Ectodermal cell (in vitro differentiated cells): ENCODE data around the gene CIB1.

ENCODE experiments used
- H3K27ac ChIP-seq: 2 replicates; pipeline ENCODE4 v1.7.0; 2013; ENCODE audit warnings: mild to moderate bottlenecking, low read depth, low read length; ENCODE audit not compliant: insufficient read depth, poor library complexity, severe bottlenecking
- H3K27me3 ChIP-seq: 2 replicates; pipeline ENCODE4 v1.7.0; 2013; ENCODE audit warnings: mild to moderate bottlenecking, low read length; ENCODE audit not compliant: insufficient read depth, control insufficient read depth, poor library complexity, severe bottlenecking
- H3K36me3 ChIP-seq: one replicate; pipeline ENCODE4 v1.7.0; 2013; ENCODE audit warnings: low read length; ENCODE audit not compliant: control insufficient read depth, insufficient read depth
- H3K4me1 ChIP-seq: one replicate; pipeline ENCODE4 v1.7.0; 2013; ENCODE audit warnings: low read length; ENCODE audit not compliant: control insufficient read depth, insufficient read depth
- H3K4me3 ChIP-seq: 2 replicates; pipeline ENCODE4 v1.7.0; 2013; ENCODE audit warnings: low read depth, low read length, control low read depth; ENCODE audit not compliant: insufficient read depth
- H3K9me3 ChIP-seq: 2 replicates; pipeline ENCODE4 v1.7.0; 2013; ENCODE audit warnings: mild to moderate bottlenecking, low read length, moderate library complexity; ENCODE audit not compliant: control insufficient read depth
- WGBS, 2 experiments: methylation state at CpG; one replicate each; pipeline ENCODE4 v1.1.7; 2013; ENCODE audit warnings: missing lambda C conversion rate in 2 of 2; 5-methylcytosine and 5-hydroxymethylcytosine counted together

The CIB1 gene

DNA sequence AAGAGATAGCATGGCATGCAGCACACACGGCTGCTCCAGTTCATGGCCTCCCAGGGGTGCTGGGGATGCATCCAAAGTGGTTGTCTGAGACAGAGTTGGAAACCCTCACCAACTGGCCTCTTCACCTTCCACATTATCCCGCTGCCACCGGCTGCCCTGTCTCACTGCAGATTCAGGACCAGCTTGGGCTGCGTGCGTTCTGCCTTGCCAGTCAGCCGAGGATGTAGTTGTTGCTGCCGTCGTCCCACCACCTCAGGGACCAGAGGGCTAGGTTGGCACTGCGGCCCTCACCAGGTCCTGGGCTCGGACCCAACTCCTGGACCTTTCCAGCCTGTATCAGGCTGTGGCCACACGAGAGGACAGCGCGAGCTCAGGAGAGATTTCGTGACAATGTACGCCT, 4.8 kb downstream of the CIB1 start:
- H3K27me3 ChIP-seq, result peaks cover 10% of the 10 kb centered on the region
- no peaks in the 10 kb centered on the region for H3K4me1 ChIP-seq
- no peak overlapping the region for H3K4me3 ChIP-seq
- H3K27ac ChIP-seq, result no peak overlapping the region
- WGBS, 2 experiments, result 94 to 96% methylated on average over 15 of the region's 15 CpGs
- H3K9me3 ChIP-seq, result no peaks in the 10 kb centered on the region
- H3K36me3 ChIP-seq, result peaks cover 17% of the 10 kb centered on the region

DNA sequence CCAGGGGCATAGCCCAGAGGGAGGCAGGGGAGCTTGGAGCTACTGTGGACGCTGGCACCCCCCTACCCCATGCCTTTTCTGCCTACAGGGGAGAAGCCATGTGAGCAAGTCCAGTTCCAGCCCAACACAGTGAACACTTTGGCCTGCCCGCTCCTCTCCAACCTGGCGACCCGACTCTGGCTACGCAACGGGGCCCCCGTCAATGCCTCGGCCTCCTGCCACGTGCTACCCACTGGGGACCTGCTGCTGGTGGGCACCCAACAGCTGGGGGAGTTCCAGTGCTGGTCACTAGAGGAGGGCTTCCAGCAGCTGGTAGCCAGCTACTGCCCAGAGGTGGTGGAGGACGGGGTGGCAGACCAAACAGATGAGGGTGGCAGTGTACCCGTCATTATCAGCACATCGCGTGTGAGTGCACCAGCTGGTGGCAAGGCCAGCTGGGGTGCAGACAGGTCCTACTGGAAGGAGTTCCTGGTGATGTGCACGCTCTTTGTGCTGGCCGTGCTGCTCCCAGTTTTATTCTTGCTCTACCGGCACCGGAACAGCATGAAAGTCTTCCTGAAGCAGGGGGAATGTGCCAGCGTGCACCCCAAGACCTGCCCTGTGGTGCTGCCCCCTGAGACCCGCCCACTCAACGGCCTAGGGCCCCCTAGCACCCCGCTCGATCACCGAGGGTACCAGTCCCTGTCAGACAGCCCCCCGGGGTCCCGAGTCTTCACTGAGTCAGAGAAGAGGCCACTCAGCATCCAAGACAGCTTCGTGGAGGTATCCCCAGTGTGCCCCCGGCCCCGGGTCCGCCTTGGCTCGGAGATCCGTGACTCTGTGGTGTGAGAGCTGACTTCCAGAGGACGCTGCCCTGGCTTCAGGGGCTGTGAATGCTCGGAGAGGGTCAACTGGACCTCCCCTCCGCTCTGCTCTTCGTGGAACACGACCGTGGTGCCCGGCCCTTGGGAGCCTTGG, 5.6 kb downstream of the CIB1 start:
- Histone ChIP-seq H3K4me3 (no peak overlapping the region), H3K27me3 (peaks cover 8% of the 10 kb centered on the region), H3K9me3 (no peaks in the 10 kb centered on the region), H3K36me3 (peaks cover 20% of the 10 kb centered on the region), H3K4me1 (no peaks in the 10 kb centered on the region), H3K27ac (no peak overlapping the region)
- 94 to 96% methylated on average over 38 of the region's 38 CpGs for WGBS, 2 experiments

DNA sequence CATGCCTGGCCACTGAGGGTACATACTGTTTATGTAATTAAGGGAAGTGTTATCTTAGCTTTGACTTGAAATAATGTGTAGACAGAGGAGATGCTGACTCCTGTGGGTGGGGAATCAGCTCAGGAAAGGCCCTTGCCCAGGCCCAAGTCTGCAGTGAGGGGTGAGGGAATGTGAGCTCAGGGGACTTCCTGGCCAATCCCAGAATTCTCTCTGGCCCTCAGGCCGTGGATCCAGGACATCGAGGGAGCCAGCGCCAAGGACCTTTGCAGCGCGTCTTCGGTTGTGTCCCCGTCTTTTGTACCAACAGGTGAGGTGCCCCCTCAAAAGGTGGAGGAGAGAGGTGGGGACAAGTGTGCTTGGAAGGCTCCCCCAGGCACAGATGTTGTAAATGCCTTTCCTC, 6.4 kb downstream of the CIB1 start:
- 94% methylated on average over 7 of the region's 7 CpGs for WGBS, 2 experiments
- Histone ChIP-seq H3K4me1 (no peaks in the 10 kb centered on the region), H3K4me3 (no peak overlapping the region), H3K27me3 (peaks cover under 1% of the 10 kb centered on the region), H3K27ac (no peak overlapping the region), H3K9me3 (no peaks in the 10 kb centered on the region), H3K36me3 (peaks cover 20% of the 10 kb centered on the region)

DNA sequence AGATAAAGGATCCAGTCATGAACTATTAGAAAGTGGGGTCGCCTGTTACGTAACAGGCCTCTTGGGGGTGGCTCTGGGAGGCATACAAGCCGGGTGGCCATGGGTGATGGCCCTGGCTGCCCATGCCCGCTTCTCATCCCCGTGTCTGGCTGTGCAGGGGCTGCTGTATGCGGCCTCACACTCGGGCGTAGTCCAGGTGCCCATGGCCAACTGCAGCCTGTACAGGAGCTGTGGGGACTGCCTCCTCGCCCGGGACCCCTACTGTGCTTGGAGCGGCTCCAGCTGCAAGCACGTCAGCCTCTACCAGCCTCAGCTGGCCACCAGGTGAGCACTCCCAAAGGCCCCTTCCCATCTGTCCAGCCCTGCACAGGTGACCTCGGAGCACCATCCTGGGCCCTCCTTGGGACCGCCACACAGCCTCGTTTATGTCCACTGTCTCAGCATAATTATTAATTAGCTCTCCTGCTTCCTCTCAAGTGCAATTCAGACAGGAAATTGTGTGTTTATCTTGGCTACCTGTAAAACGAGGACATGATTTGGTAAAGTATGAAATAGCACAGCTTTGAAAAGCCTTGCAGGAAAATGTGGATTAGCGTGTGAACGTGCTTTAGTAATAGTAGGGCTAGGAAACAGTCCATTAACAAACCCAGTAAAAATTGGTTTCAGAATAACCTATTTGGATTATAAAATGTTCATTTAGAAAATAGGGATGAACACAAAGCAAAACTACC, 8.1 kb downstream of the CIB1 start:
- H3K36me3 ChIP-seq, result peaks cover 20% of the 10 kb centered on the region
- H3K4me3 ChIP-seq, result no peak overlapping the region
- 94 to 95% methylated on average over 18 of the region's 18 CpGs for WGBS, 2 experiments

DNA sequence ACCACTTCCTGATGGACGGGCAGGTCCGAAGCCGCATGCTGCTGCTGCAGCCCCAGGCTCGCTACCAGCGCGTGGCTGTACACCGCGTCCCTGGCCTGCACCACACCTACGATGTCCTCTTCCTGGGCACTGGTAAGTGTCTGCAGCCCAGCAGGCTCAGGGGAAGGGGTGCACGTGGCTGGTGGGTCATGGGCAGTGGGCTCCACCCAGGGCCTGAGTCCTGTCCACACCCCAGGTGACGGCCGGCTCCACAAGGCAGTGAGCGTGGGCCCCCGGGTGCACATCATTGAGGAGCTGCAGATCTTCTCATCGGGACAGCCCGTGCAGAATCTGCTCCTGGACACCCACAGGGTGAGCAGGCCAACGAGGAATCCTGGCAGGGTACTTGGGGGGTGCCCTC, 8.7 kb downstream of the CIB1 start:
- Histone ChIP-seq H3K9me3 (no peaks in the 10 kb centered on the region), H3K27ac (no peak overlapping the region), H3K36me3 (peaks cover 20% of the 10 kb centered on the region), H3K4me3 (no peak overlapping the region), H3K27me3 (no peaks in the 10 kb centered on the region), H3K4me1 (no peaks in the 10 kb centered on the region)
- WGBS, 2 experiments, result 96 to 97% methylated on average over 17 of the region's 17 CpGs

More for the DNA sequence above, 8.1 kb downstream of the CIB1 start:
- H3K4me1 ChIP-seq, result no peaks in the 10 kb centered on the region
- no peaks in the 10 kb centered on the region for H3K9me3 ChIP-seq
- no peak overlapping the region for H3K27ac ChIP-seq
- no peaks in the 10 kb centered on the region for H3K27me3 ChIP-seq

DNA sequence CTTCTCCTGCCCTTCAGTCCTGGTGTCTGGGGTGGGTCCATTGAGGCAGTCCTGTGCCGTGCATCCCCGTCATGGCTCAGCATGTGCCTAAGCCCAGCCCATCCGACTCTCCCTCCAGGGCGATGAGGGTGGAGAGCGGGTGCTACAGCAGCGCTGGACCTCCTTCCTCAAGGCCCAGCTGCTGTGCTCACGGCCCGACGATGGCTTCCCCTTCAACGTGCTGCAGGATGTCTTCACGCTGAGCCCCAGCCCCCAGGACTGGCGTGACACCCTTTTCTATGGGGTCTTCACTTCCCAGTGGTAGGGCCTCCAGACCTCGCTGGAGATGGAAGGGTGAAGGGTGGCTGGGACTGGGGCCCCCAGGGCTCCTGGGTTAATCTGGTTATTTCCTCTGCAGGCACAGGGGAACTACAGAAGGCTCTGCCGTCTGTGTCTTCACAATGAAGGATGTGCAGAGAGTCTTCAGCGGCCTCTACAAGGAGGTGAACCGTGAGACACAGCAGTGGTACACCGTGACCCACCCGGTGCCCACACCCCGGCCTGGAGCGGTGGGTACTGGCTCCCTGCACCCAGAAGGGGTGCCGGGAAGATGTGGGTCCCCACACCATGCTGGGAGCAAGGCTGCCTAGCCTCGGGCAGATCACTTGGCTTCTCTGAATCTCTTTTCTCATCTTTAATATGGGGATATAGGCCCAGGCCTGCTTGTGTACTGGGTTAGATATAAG, 10.1 kb downstream of the CIB1 start:
- H3K9me3 ChIP-seq, result no peaks in the 10 kb centered on the region
- no peaks in the 10 kb centered on the region for H3K27me3 ChIP-seq
- no peaks in the 10 kb centered on the region for H3K4me1 ChIP-seq
- H3K4me3 ChIP-seq, result no peak overlapping the region
- no peak overlapping the region for H3K27ac ChIP-seq
- WGBS, 2 experiments, result 92 to 95% methylated on average over 22 of the region's 22 CpGs
- H3K36me3 ChIP-seq, result peaks cover 20% of the 10 kb centered on the region

DNA sequence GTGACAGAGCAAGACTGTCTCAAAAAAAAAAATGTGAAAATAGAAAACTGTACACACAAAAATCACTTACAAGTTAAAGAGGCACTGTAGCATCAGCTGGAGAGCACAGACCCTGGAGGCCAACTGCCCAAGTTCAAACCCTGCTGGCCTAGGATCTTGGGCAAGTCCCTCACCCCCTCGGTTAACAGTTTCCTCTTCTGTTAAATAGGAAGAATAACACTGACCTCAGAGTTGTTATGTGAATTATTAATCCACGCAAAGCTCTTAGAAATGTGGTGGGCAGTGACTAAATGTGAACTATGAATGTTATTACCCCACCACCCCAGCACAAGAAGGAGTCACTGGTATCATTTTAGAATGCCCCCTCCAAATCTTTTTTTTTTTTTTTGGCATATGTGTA, 11.2 kb downstream of the CIB1 start:
- no peaks in the 10 kb centered on the region for H3K4me1 ChIP-seq
- no peak overlapping the region for H3K4me3 ChIP-seq
- no peaks in the 10 kb centered on the region for H3K9me3 ChIP-seq
- peaks cover 15% of the 10 kb centered on the region for H3K36me3 ChIP-seq
- no peaks in the 10 kb centered on the region for H3K27me3 ChIP-seq
- no peak overlapping the region for H3K27ac ChIP-seq
- WGBS, 2 experiments, result 90 to 100% methylated on average over 1 to 2 of the region's 2 CpGs

DNA sequence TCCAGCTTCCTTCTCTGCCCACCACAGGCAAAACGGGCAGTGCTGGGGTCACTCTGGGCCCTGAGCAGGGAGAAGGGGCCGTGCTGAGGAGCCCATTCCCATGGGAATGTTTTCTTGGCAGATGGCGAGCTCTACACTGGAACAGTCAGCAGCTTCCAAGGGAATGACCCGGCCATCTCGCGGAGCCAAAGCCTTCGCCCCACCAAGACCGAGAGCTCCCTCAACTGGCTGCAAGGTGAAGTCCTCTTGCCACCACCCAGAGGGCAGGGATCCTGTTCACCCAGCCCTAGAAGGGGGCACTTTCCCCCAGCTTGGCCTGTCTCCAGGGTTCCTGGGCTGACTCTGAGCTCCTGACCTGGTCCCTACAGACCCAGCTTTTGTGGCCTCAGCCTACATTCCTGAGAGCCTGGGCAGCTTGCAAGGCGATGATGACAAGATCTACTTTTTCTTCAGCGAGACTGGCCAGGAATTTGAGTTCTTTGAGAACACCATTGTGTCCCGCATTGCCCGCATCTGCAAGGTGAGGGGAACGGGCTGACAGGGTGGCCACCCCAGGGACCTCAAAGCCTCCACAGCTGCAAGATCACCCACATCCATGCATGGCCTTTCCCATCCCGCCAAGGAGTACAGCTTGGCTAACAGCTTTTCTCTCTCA, 12.4 kb downstream of the CIB1 start:
- H3K9me3 ChIP-seq, result no peaks in the 10 kb centered on the region
- no peak overlapping the region for H3K27ac ChIP-seq
- no peaks in the 10 kb centered on the region for H3K27me3 ChIP-seq
- peaks cover 13% of the 10 kb centered on the region for H3K36me3 ChIP-seq
- no peaks in the 10 kb centered on the region for H3K4me1 ChIP-seq
- 67 to 69% methylated on average over 14 of the region's 14 CpGs for WGBS, 2 experiments
- H3K4me3 ChIP-seq, result no peak overlapping the region

DNA sequence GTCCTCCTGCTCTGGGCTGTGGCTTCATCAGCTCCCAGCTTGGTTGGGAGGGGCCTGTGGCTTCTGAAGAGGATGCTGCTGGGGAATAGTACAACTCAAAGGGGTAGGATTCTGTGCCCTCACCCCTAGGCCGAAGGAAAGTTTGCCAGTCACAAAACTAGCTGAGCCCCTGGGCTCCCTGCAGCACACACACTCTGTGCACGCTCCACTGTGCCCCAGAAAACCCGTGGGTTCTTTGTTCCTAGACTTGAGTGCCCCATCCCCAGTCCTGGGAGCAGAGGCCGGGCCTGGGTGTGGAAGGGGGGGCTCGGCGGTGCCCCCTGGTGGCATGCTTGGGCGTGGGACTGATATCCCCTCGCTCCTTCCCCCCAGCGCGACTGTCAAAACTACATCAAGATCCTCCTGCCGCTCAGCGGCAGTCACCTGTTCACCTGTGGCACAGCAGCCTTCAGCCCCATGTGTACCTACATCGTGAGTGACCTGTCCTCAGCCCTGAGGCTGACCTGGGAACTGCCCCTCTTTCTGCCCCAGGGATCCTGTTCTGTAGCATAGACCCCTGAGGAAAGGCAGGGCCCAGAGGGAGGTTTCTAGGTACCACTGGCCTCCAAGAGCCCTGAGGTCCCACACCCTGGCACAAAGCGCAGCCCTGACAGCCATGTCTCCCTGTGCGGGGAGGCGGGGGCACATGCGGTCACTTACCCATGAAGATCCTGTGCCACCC, 14.2 kb downstream of the CIB1 start:
- Histone ChIP-seq H3K27me3 (no peaks in the 10 kb centered on the region), H3K4me1 (no peaks in the 10 kb centered on the region), H3K36me3 (peaks cover 4% of the 10 kb centered on the region), H3K9me3 (no peaks in the 10 kb centered on the region), H3K27ac (no peak overlapping the region), H3K4me3 (no peak overlapping the region)
- WGBS, 2 experiments, result 62% methylated on average over 17 of the region's 17 CpGs
